ENCODE measurements around the gene LRRC3C.

DNA sequence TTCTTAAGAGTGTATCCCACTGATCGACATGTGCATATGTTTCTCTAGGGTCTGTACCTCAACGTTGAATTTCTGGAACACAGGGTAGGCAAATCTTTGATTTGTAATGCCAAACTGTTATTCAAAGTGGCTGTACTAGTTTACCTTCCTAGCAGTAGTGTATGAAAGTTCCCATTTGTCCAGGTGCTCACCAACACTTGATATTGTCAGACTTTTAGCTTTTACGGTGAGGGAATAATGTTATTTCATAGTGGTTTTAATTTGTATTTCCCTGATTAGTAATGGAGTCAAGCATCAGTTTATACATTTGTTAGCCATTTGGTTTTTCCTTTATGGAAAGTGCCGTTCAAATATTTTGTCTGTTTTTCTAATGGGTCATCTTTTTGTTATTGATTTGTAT, 29.4 kb upstream of the LRRC3C start:
- no peak for TF ChIP-seq RAD21 (IDR thresholded peaks at IDR 0.05; ENCODE audit: low read depth)
- no peak for TF ChIP-seq MAX (IDR thresholded peaks at IDR 0.05)
- TF ChIP-seq EP300 (IDR thresholded peaks at IDR 0.05; ENCODE audit: borderline replicate concordance) = no peak
- TF ChIP-seq REST (IDR thresholded peaks at IDR 0.05; ENCODE audit: low read depth) = no peak
- no peak for TF ChIP-seq CEBPB (IDR thresholded peaks at IDR 0.05)
- no peak for TF ChIP-seq TCF12 (IDR thresholded peaks at IDR 0.05; ENCODE audit: low read depth)
- no peak for TF ChIP-seq CREB1 (IDR thresholded peaks at IDR 0.05; ENCODE audit: low read depth)
- TF ChIP-seq EGR1 (IDR thresholded peaks at IDR 0.05) = no peak
- TF ChIP-seq, protein P1, sequence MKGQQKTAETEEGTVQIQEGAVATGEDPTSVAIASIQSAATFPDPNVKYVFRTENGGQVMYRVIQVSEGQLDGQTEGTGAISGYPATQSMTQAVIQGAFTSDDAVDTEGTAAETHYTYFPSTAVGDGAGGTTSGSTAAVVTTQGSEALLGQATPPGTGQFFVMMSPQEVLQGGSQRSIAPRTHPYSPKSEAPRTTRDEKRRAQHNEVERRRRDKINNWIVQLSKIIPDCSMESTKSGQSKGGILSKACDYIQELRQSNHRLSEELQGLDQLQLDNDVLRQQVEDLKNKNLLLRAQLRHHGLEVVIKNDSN (IDR thresholded peaks at IDR 0.05) = no peak
- no peak for TF ChIP-seq TAF1 (IDR thresholded peaks at IDR 0.05; ENCODE audit: low read depth)
- no peak for TF ChIP-seq FOXM1 (IDR thresholded peaks at IDR 0.05; ENCODE audit: borderline replicate concordance, low read depth)
- no peak for TF ChIP-seq ZBTB7A (IDR thresholded peaks at IDR 0.05; ENCODE audit: low read depth)
- no peak for TF ChIP-seq YY1 (IDR thresholded peaks at IDR 0.05; ENCODE audit: low read depth)
- TF ChIP-seq NFIC (IDR thresholded peaks at IDR 0.05) = no peak
